IMR-90 (cell line): ENCODE data around the gene IFNA17. TPM values are rescaled to one million over a fixed set of nuclear protein-coding genes. Genes with fewer than 3 reads are reported as not detected.

ENCODE experiments used
- ATAC-seq: fragments of 200-7000 bp; cut with Tn5 transposase; 2 replicates; pipeline ENCODE4 v1.9.1; 2020; ENCODE audit warnings: low read depth, mild to moderate bottlenecking, moderate library complexity
- BruUV-seq: library from RNA; stranded (reverse); fragments of 400-500 nt; replicated peaks from 2 replicates; lab custom pipeline; 2021; lab: Mats Ljungman, UMichigan
- CTCF ChIA-PET: fragments of 300-600 bp; formaldehyde crosslinking; extraction: SDS; loops from one replicate; lab custom pipeline; 2021; ENCODE audit warnings: antibody characterized with exemption; lab: Yijun Ruan, JAX
- POLR2A ChIA-PET: fragments of 300-600 bp; sonication (Branson Sonifier 250); formaldehyde crosslinking; loops from one replicate; lab custom pipeline; 2022; ENCODE audit warnings: antibody characterized with exemption; ENCODE audit not compliant: unreplicated experiment; lab: Charles Lee
- DNase-seq: peaks from one replicate; pipeline ENCODE4 v3.0.0; 2013
- H2AFZ ChIP-seq: replicated peaks from 2 replicates; pipeline ENCODE3; 2013; ENCODE audit warnings: low read length, mild to moderate bottlenecking; ENCODE audit not compliant: poor library complexity
- H2AK5ac ChIP-seq: 2 replicates; pipeline ENCODE4 v1.6.1; 2013; ENCODE audit warnings: low read depth, low read length, inconsistent platforms
- H2AK9ac ChIP-seq: replicated peaks from 2 replicates; pipeline ENCODE3; 2013; ENCODE audit warnings: mild to moderate bottlenecking, low read depth, low read length, moderate library complexity; ENCODE audit not compliant: poor library complexity
- H2BK120ac ChIP-seq: 2 replicates; pipeline ENCODE4 v1.6.1; 2013; ENCODE audit warnings: low read depth, low read length, inconsistent platforms
- H2BK15ac ChIP-seq: 3 replicates; pipeline ENCODE4 v1.6.1; 2013; ENCODE audit warnings: low read depth, low read length, inconsistent platforms
- H2BK20ac ChIP-seq: 2 replicates; pipeline ENCODE4 v1.6.1; 2013; ENCODE audit warnings: low read depth, mild to moderate bottlenecking, inconsistent platforms, low read length, moderate library complexity
- H2BK5ac ChIP-seq: 2 replicates; pipeline ENCODE4 v1.6.1; 2013; ENCODE audit warnings: mild to moderate bottlenecking, low read depth, low read length, inconsistent platforms; ENCODE audit not compliant: poor library complexity, severe bottlenecking
- H3K14ac ChIP-seq: replicated peaks from 2 replicates; pipeline ENCODE4 v1.6.1; 2013; ENCODE audit warnings: low read depth, low read length, inconsistent platforms
- H3K18ac ChIP-seq: 2 replicates; pipeline ENCODE4 v1.6.1; 2013; ENCODE audit warnings: low read depth, low read length, control low read depth
- H3K23ac ChIP-seq: 2 replicates; pipeline ENCODE4 v1.6.1; 2013; ENCODE audit warnings: low read depth, low read length, inconsistent platforms
- H3K27ac ChIP-seq: 2 replicates; pipeline ENCODE4 v1.5.1; 2013; ENCODE audit warnings: mild to moderate bottlenecking, control low read depth, low read length; ENCODE audit not compliant: insufficient read depth
- H3K27me3 ChIP-seq: 2 replicates; pipeline ENCODE4 v1.6.1; 2013; ENCODE audit warnings: low read length; ENCODE audit not compliant: control insufficient read depth, insufficient read depth
- H3K36me3 ChIP-seq: 2 replicates; pipeline ENCODE4 v1.6.1; 2013; ENCODE audit warnings: low read length, mixed read lengths; ENCODE audit not compliant: control insufficient read depth, insufficient read depth
- H3K4ac ChIP-seq: 2 replicates; pipeline ENCODE4 v1.6.1; 2013; ENCODE audit warnings: low read depth, low read length, inconsistent platforms
- H3K4me1 ChIP-seq: 2 replicates; pipeline ENCODE4 v1.6.1; 2013; ENCODE audit warnings: low read length, mixed read lengths; ENCODE audit not compliant: control insufficient read depth, insufficient read depth
- H3K4me2 ChIP-seq: 2 replicates; pipeline ENCODE4 v1.6.1; 2013; ENCODE audit warnings: low read depth, mild to moderate bottlenecking, control low read depth, low read length, moderate library complexity
- H3K4me3 ChIP-seq: 2 replicates; pipeline ENCODE4 v1.5.1; 2013; ENCODE audit warnings: low read depth, mild to moderate bottlenecking, control low read depth, low read length, moderate library complexity; ENCODE audit not compliant: insufficient read depth
- H3K56ac ChIP-seq: 2 replicates; pipeline ENCODE4 v1.6.1; 2013; ENCODE audit warnings: low read length, inconsistent platforms; ENCODE audit not compliant: insufficient read depth; ENCODE audit errors: extremely low read depth
- H3K79me1 ChIP-seq, 2 experiments: 2 replicates each; pipeline ENCODE4 v1.6.1; 2013; ENCODE audit warnings: low read length in 2 of 2, inconsistent platforms in 1 of 2, low read depth in 1 of 2
- H3K9ac ChIP-seq: 2 replicates; pipeline ENCODE4 v1.6.1; 2013; ENCODE audit warnings: low read depth, low read length, control low read depth
- H3K9me1 ChIP-seq: 2 replicates; pipeline ENCODE4 v1.6.1; 2013; ENCODE audit warnings: low read length, inconsistent platforms; ENCODE audit not compliant: insufficient read depth
- H3K9me3 ChIP-seq: 2 replicates; pipeline ENCODE4 v1.6.1; 2013; ENCODE audit warnings: low read length; ENCODE audit not compliant: control insufficient read depth, insufficient read depth
- H4K20me1 ChIP-seq: 2 replicates; pipeline ENCODE4 v1.6.1; 2013; ENCODE audit warnings: low read length, inconsistent platforms; ENCODE audit not compliant: insufficient read depth
- H4K5ac ChIP-seq: 2 replicates; pipeline ENCODE4 v1.6.1; 2013; ENCODE audit warnings: mild to moderate bottlenecking, low read depth, low read length, control low read depth
- H4K8ac ChIP-seq, 2 experiments: 2 replicates each; pipeline ENCODE4 v1.6.1; 2013; ENCODE audit warnings: low read depth in 2 of 2, low read length in 2 of 2, control low read depth in 1 of 2, inconsistent platforms in 1 of 2
- H4K91ac ChIP-seq: 2 replicates; pipeline ENCODE4 v1.6.1; 2013; ENCODE audit warnings: low read depth, low read length, inconsistent platforms; ENCODE audit not compliant: insufficient read depth
- BHLHE40 ChIP-seq: fragments of 150-350 bp; IDR thresholded peaks from 2 replicates; pipeline ENCODE4 v1.6.1; 2016; ENCODE audit warnings: mild to moderate bottlenecking, low read depth, low read length
- CEBPB ChIP-seq: IDR thresholded peaks from 2 replicates; pipeline ENCODE4 v1.6.1; 2012; ENCODE audit warnings: low read depth, low read length, improper control_type of control experiment
- CHD1 ChIP-seq: IDR thresholded peaks from 2 replicates; pipeline ENCODE4 v1.6.1; 2012; ENCODE audit warnings: low read depth, low read length, improper control_type of control experiment
- CTCF ChIP-seq: conservative IDR thresholded peaks from 2 replicates; pipeline ENCODE4 v1.5.1; 2012; ENCODE audit warnings: mild to moderate bottlenecking, low read depth, low read length, improper control_type of control experiment
- FOS ChIP-seq: fragments of 150-350 bp; IDR thresholded peaks from 2 replicates; pipeline ENCODE4 v1.6.1; 2016; ENCODE audit warnings: low read depth, low read length
- MAFK ChIP-seq: IDR thresholded peaks from 2 replicates; pipeline ENCODE4 v1.6.1; 2012; ENCODE audit warnings: low read depth, low read length, improper control_type of control experiment
- MAZ ChIP-seq: IDR thresholded peaks from 2 replicates; pipeline ENCODE4 v1.6.1; 2012; ENCODE audit warnings: low read depth, mild to moderate bottlenecking, low read length, improper control_type of control experiment, moderate library complexity, borderline replicate concordance
- MXI1 ChIP-seq: IDR thresholded peaks from 2 replicates; pipeline ENCODE4 v1.6.1; 2012; ENCODE audit warnings: low read depth, mild to moderate bottlenecking, low read length, moderate library complexity, borderline replicate concordance
- NFE2L2 ChIP-seq: fragments of 150-350 bp; IDR thresholded peaks from 2 replicates; pipeline ENCODE4 v1.6.1; 2016; ENCODE audit warnings: low read depth, mild to moderate bottlenecking, low read length
- POLR2A ChIP-seq: IDR thresholded peaks from 2 replicates; pipeline ENCODE4 v1.6.1; 2012; ENCODE audit warnings: mild to moderate bottlenecking, low read depth, low read length
- RAD21 ChIP-seq: IDR thresholded peaks from 2 replicates; pipeline ENCODE4 v1.6.1; 2012; ENCODE audit warnings: low read length, improper control_type of control experiment
- RCOR1 ChIP-seq: IDR thresholded peaks from 2 replicates; pipeline ENCODE4 v1.6.1; 2012; ENCODE audit warnings: mild to moderate bottlenecking, low read length, improper control_type of control experiment; ENCODE audit not compliant: insufficient replicate concordance
- RFX5 ChIP-seq: IDR thresholded peaks from 2 replicates; pipeline ENCODE4 v1.8.0; 2012; ENCODE audit warnings: low read depth, mild to moderate bottlenecking, low read length, moderate library complexity
- SMC3 ChIP-seq: fragments of 150-350 bp; IDR thresholded peaks from 2 replicates; pipeline ENCODE4 v1.6.1; 2016; ENCODE audit warnings: low read depth, mild to moderate bottlenecking, antibody characterized with exemption, low read length, moderate library complexity
- USF2 ChIP-seq: fragments of 150-350 bp; IDR thresholded peaks from 2 replicates; pipeline ENCODE4 v1.6.1; 2017; ENCODE audit warnings: mild to moderate bottlenecking, antibody characterized with exemption, low read length, low read depth
- dilution Hi-C: fragments of 300-500 bp; cut with HindIII; formaldehyde crosslinking; loops from one replicate; pipeline ENCODE4 v1.14.3; 2018; ENCODE audit warnings: low sequenced_read_pairs; ENCODE audit not compliant: unreplicated experiment
- in situ Hi-C: fragments of 300-500 bp; cut with MboI; formaldehyde crosslinking; loops from 3 replicates; pipeline ENCODE4 v1.14.3; 2019; ENCODE audit warnings: low sequenced_read_pairs, inconsistent platforms, mixed read lengths
- intact Hi-C: fragments of 100-400 bp; cut with micrococcal nuclease; formaldehyde crosslinking; loops from 2 replicates; pipeline ENCODE4 v1.10.0; 2022
- polyA plus RNA-seq, 3 experiments: library from polyadenylated mRNA; depleted of rRNA; stranded (reverse); fragments of >200 nt; gene quantifications; 2 replicates each; pipeline ENCODE4 v1.2.3, GENCODE V29; 2012; ENCODE audit warnings: low replicate concordance in 1 of 3
- total RNA-seq: library from RNA; depleted of rRNA; stranded (reverse); fragments of >200 nt; gene quantifications from 2 replicates; pipeline ENCODE4 v1.2.3, GENCODE V29; 2012
- TF ChIP-seq, protein P1 (sequence below): fragments of 150-350 bp; IDR thresholded peaks from 2 replicates; pipeline ENCODE4 v1.6.1; 2016; ENCODE audit warnings: low read depth, mild to moderate bottlenecking, low read length, moderate library complexity, borderline replicate concordance

IFNA17 gene
- total and polyA plus RNA-seq, 2 of the 4 experiments (the other 2 are of a cell fraction): not detected

- Histone ChIP-seq H2BK15ac (no peak overlapping the region), H4K20me1 (no peaks in the 10 kb centered on the region), H3K27ac (no peak overlapping the region), H2AFZ (no peak overlapping the region), H3K79me1 (no peaks in the 10 kb centered on the region), H3K9me3 (no peaks in the 10 kb centered on the region), H2BK120ac (no peak overlapping the region), H3K9me1 (no peaks in the 10 kb centered on the region), H3K36me3 (no peaks in the 10 kb centered on the region), H3K4me3 (no peak overlapping the region), H2BK5ac (no peak overlapping the region), H3K9ac (no peak overlapping the region), H3K18ac (no peak overlapping the region), H2AK5ac (no peak overlapping the region), H4K8ac (no peak overlapping the region), H3K4ac (no peak overlapping the region), H3K56ac (no peak overlapping the region), H4K5ac (no peak overlapping the region), H3K4me2 (no peak overlapping the region), H2AK9ac (no peak overlapping the region), H3K23ac (no peak overlapping the region), H2BK20ac (no peak overlapping the region), H3K27me3 (no peaks in the 10 kb centered on the region), H3K4me1 (no peaks in the 10 kb centered on the region), H3K14ac (no peak overlapping the region), H4K91ac (no peak overlapping the region)
- DNase-seq (no peak), ATAC-seq (no peak)
- intact Hi-C loops: no loop called here
- in situ Hi-C loops: loop anchor here (25.0 kb wide), 1 partner anchor 582 kb away; no protein-coding TSS in a partner anchor
- POLR2A ChIA-PET: no interaction called here
- CTCF ChIA-PET: no interaction called here
- dilution Hi-C loops: no loop called here
- TF ChIP-seq MXI1: no peak
- TF ChIP-seq RAD21: no peak
- TF ChIP-seq CEBPB: no peak
- TF ChIP-seq RCOR1: no peak
- no peak for TF ChIP-seq CHD1
- TF ChIP-seq BHLHE40: no peak
- no peak for TF ChIP-seq CTCF
- TF ChIP-seq, protein P1, sequence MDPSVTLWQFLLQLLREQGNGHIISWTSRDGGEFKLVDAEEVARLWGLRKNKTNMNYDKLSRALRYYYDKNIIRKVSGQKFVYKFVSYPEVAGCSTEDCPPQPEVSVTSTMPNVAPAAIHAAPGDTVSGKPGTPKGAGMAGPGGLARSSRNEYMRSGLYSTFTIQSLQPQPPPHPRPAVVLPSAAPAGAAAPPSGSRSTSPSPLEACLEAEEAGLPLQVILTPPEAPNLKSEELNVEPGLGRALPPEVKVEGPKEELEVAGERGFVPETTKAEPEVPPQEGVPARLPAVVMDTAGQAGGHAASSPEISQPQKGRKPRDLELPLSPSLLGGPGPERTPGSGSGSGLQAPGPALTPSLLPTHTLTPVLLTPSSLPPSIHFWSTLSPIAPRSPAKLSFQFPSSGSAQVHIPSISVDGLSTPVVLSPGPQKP: no peak
- no peak for TF ChIP-seq POLR2A
- no peak for TF ChIP-seq MAZ
- TF ChIP-seq RFX5: no peak
- TF ChIP-seq FOS: no peak
- TF ChIP-seq MAFK: no peak
- no peak for TF ChIP-seq USF2
- TF ChIP-seq NFE2L2: no peak
- no peak for TF ChIP-seq SMC3
- no TSS peak for BruUV-seq
Observed at GRCh38 chr9:21205204-21205603, 22.8 kb downstream of the IFNA17 start.
